A549 treated with CORT108297 at 1 μM for 4 hours (cell line): ENCODE data around the gene KIF4B. TPM values are rescaled to one million over a fixed set of nuclear protein-coding genes. Genes with fewer than 3 reads are reported as not detected.

Source experiments
- total RNA-seq: library from RNA; stranded (reverse); fragments of 200-300 nt; extraction: Qiagen RNA extraction; gene quantifications from 5 replicates; pipeline ENCODE4 v1.2.3, GENCODE V29; 2022

The KIF4B gene
- total RNA-seq: 0.02 to 0.05 TPM (median 0.03 TPM) in 3 of 5 replicates, not detected in the others

GRCh38 chr5:155013526-155013925, at the start of gene KIF4B:
Gene KIF4B (plus strand): TSS chr5:155013755. CDS start chr5:155013860, 105 bp downstream.

Other genes with a start within 250 kb of the KIF4B start
- gene FAXDC2, start 163.2 kb upstream of the KIF4B start, total RNA-seq: 0.10 to 0.25 TPM (median 0.18 TPM) in 4 of 5 replicates, not detected in the other
- gene CNOT8, start 155.1 kb upstream of the KIF4B start, total RNA-seq: 34.0 to 41.5 TPM (median 38.4 TPM) in 5 replicates
- gene GEMIN5, start 75.5 kb upstream of the KIF4B start, total RNA-seq: 22.3 to 27.3 TPM (median 24.0 TPM) in 5 replicates
- 41.7 to 59.2 TPM (median 58.0 TPM) in 5 replicates for gene MRPL22, start 72.7 kb upstream of the KIF4B start, total RNA-seq